Measurements from ENCODE around the gene MACROD2.

MACROD2 gene

DNA sequence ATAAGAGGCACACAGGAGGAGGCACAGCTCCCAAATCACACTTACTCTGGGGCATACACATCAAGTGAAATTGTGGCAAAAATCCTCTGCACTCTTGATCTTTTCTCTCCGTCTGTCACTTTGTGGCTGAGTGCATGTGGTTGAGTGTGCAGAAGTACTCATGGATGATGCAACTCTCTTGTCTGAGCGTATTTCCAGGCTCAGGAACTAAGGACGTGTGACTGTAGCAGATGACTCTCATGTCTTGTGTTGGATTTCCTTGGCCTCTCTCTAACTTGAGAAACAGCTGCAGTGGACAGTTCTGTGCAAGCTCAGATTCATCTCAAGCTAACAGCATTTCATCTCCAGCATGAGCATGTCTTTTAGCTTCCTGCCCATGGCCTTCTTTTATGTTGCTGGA, 587.5 kb downstream of the MACROD2 start:
- no peak for DNase-seq (ENCODE audit: low read depth in 2 of 2)

DNA sequence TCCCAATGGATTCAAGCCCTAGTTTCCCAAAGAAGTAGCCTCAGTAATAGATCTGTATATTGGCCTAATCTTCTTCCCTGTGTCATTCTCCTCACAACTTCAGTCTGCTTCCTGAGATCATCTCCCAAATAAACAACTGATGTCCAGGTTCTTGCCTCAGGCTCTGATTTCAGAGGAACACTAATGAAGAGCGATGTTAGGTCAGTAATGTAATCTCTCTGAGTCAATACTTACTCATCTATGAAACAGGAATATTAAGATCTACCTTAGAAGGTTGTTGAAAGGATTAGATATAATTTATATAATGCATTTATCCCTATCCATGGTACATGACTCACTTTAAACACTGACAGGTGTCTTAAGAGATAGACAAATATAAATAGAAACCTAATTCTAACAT, 588.1 kb downstream of the MACROD2 start:
- DNase-seq (ENCODE audit: low read depth in 2 of 2) = no peak

DNA sequence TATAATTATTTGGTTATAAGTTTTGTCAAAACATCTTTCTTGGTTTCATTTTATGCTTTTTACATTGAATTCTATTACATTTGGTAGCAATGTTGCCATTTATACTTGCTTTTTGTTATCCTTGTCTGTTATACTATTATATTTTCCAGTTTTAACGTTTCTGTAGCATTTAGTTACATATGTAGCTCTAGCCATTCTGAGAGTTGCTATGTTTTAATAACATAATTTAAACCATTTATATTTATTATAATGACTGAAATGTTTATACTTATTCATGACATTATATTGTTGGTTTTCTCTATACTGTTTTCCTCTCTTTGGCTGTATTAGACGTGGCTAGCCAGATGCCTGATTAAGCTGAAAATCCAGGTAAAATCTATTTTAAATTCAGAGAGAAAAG, 594.1 kb downstream of the MACROD2 start:
- DNase-seq (ENCODE audit: low read depth in 2 of 2) = no peak

GRCh38 chr20:14595051-14595450, 599.7 kb downstream of the MACROD2 start:
- no peak for DNase-seq (ENCODE audit: low read depth in 2 of 2)

DNA sequence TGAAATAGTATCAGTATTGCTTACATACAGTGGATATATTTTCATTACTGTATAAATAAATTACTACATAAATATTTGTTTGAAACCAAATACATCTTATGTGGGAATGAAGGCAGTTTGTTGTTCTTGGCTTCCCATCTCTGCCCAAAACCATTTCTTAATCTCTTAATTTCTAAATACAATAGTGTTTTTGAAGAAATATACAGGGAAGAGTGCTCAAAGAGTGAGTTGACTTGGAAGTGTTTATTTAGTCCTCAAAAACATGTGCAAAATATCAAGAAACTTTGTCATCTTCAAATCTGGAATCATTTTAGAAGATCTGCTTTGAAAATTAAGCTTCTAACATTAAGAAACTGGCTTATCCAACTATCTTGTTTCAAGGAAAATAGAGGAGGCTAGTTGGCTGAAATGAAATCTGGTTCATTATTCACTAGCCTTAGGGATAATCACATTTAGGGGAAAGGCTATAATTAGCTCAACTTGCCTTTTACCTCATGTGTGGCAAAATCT, 601.9 kb downstream of the MACROD2 start:
- DNase-seq (ENCODE audit: low read depth in 2 of 2) = no peak

DNA sequence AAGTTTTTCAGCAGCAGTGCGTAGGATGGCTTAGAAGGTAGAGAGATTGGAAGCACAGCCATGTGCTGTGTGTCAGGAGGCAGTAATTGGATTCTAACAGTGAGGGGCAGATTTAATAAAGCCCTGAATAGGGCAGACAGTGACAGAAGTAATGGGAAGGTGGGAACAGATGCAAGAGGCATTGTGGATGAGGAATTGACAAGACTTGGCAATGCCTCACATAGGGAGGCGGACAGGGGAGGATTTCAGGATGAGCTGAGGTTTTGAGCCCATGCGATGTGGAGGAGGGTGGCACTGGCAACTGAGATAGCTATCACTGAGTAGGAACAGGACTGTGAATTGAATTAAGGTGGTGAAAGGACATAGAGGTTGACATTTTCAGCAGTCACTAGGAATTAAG, 604.3 kb downstream of the MACROD2 start:
- no peak for DNase-seq (ENCODE audit: low read depth in 2 of 2)

- DNase-seq (ENCODE audit: low read depth in 2 of 2) = no peak
Measured at GRCh38 chr20:14600527-14600926, 605.2 kb downstream of the MACROD2 start.

DNA sequence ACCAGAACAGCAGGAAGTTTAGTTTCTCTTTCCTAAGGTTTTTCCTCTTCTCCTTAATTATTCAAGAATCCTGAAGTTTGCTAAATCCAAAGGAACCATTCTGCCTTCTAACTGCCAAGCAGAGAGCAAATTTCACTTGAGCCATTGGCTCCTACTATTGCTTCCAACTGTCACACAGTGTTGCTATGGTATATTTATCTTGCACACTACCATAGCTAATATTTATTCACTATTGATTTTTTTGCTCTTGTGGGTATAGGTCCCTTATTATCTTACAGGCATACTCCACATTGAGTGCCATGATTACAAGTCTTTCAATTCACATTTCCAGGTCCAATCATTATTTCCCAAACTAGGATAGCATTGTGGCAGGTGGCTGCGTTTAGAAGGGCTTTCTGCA, 608.8 kb downstream of the MACROD2 start:
- no peak for DNase-seq (ENCODE audit: low read depth in 2 of 2)

DNA sequence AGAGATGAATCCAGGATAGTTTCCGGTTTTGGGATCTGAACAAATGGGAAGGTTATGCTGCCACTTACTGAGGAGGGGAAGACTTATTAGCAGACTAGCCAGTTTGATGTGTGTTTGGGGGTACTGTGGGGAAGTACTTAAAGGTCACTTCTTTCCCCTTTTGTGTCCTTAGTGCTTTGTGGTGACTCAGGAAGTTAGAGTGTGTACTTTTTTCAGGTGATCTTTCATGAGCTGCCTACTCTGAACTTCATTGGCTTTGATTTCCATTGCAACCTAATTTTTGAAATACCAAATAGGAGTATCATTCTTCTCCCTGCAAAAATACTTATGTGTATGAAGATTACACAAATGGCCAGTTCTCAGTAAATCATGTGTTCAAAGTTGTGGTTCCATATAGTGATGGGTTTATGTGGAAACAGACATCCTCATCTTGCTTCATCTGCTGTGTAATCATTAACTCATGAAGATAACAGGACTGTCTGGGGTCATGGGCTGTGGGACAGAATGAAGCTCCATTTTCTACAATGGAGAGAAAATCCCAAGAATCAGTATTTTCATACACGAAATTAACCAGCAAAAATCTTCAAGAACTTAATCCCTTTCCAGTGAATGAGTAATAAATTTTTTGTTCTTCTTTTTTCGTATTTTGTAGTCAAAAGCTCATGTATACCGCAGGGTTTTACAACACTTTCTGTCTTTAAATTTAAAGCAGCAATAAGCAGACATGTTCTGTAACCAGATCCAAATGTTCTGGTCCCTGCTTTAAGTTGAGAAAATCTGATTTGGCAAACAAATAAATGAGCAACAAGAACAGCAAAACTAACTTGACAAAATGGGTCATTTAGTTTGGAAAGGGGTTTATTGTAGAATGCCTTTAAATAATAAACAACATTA, 614.3 kb downstream of the MACROD2 start:
- DNase-seq (ENCODE audit: low read depth in 2 of 2) = no peak

- DNase-seq (ENCODE audit: low read depth in 2 of 2) = no peak
Measured at GRCh38 chr20:14611479-14611878, 616.2 kb downstream of the MACROD2 start.

DNA sequence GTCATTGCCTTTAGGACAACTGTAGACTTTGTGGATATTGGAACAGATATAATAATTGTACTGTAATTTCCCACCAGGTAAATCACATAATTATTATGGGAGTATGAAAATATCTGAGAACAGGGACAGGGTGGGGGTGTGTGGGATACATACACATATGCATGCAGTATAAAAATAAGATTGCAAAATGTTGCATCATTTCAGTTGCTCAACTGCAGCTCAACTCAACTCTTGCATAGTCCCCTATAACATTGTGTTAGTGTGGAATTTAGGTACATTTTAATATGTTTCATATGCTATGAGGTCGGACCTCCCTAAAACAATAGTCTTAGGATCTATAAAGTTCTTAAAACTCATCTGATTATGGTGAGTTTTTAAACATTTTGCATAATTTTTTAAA, 617.1 kb downstream of the MACROD2 start:
- DNase-seq (ENCODE audit: low read depth in 2 of 2) = no peak

DNA sequence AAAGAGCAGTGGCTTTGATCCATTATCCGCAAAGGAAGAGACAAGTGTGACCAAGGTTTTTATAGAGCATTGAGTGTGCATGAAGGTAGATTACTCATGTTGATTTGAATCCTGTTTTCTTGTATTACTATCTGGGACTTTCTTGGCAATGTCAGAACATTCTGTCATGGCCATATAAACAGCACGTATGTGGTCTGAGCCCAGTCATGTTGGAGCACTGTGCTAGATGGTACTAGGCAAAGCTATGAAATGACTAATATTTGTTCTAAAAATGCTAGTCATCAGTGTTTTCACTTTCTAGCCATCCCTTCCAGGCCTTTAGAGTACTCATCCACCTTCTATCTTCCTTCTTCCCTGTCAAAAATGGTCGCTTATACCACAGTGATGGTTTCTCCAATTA, 620.7 kb downstream of the MACROD2 start:
- no peak for DNase-seq (ENCODE audit: low read depth in 2 of 2)

GRCh38 chr20:14617123-14617522, 621.8 kb downstream of the MACROD2 start:
- no peak for DNase-seq (ENCODE audit: low read depth in 2 of 2)

DNA sequence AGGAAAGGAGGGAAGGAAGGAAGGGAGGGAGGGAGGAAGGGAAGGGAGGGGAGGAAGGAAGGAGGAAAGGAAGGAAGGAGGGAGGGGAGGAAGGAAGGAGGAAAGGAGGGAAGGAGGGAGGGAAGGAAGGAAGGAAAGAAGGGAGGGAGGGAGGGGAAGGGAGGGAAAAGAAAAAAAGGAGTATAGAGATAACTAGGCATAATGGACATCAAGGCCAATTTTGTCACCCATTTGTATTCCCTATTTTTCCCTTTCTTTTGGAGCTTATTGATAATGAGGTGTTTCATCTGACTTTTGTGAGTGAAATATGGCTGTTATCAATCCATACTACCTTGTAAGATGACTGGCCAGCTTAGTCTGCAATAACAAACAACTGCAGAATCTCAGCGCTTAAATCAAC, 624.1 kb downstream of the MACROD2 start:
- no peak for DNase-seq (ENCODE audit: low read depth in 2 of 2)

DNA sequence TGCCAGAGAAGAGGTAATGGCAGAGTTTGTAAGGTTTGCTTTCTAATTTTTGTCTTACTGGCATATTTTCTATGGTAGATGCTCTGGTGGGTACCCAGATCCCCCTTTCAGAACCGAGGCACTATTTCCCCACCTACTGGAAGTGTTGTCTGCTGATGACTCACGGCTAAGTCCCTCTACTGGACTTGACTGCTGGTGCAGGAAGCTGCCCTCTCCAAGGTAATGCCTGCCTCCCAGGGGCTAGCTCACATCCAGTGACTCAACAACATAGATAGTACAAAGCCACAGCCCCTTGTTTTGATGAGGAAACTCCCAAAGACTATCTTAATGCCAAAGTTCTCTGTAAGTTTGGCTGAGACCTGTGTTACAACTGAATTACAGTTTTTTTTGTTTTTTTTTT, 627.5 kb downstream of the MACROD2 start:
- DNase-seq (ENCODE audit: low read depth in 2 of 2) = no peak

DNA sequence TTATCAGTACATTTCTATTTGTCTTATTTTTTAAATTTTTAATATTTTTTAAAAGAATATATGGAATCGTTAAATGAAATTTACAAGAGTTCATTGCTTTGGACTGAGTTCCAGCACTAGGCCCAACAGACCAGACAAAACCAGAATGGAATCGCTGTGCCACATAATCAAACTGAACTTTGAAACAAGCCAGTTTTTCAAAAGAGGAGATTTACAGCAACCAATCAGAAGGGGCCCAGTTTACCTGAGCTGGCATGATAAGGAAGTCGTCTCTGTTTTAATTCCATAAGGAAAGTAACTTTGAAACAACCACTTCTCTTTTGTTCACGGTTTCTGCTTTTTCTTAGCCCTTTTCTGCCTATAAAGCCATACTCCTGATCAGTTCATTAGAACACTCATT, 635.7 kb downstream of the MACROD2 start:
- DNase-seq (ENCODE audit: low read depth in 2 of 2) = no peak

DNA sequence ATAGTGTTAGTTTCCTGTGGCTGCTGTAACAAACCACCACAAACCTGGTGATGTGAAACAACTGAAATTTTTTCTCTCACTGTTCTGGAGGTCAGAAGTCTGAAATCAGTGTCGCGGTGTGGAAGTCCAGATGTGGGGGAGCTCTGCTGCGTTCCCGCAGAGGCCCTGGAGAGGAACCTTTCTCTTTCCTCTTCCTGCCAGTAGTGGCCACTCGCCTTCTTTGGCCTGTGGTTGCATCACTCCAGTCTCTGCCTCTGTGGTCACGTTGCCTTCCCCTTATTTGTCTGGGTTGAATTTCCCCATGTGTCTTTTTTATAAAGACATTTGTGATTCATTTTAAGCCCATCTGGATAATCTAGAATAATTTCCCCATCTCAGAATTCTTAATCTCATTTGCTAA, 637.6 kb downstream of the MACROD2 start:
- no peak for DNase-seq (ENCODE audit: low read depth in 2 of 2)

DNA sequence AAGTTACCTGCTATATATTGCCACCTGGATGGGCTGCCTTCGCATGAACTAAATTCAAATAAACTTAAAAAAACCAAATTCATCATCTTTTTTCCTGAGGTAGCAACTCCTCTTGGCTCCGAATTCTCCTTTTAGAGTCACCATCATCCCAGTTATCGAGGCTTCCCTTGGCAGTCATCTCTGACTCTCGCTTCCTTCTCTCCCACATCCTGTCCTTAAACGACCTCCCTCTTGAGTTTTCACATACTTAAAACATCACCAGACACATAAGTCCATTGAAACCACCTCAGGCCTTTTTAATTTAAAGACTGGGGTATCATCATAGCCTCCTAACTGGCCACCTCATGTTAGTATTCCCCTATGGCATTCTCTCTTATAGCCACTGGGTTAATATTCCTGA, 638.2 kb downstream of the MACROD2 start:
- DNase-seq (ENCODE audit: low read depth in 2 of 2) = no peak

DNA sequence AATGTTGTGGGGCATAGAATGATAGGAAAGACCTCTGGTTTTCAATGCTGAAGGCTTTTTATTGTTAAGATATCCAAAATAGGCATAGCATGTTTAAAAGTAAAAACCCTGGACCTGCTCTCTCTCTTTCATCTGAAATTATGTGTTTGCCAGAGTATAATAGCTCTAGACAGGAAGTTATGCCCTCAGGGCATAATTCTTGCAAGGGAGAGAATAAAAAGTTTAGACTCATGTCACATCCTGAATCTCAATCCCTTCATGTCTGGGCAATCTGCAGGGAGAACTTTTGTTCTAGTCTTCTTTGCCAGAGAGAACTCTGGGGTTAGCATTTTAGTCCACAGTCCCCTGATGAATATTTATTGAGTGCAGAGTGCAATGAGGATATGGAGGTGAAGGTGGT, 639.3 kb downstream of the MACROD2 start:
- DNase-seq (ENCODE audit: low read depth in 2 of 2) = no peak

DNA sequence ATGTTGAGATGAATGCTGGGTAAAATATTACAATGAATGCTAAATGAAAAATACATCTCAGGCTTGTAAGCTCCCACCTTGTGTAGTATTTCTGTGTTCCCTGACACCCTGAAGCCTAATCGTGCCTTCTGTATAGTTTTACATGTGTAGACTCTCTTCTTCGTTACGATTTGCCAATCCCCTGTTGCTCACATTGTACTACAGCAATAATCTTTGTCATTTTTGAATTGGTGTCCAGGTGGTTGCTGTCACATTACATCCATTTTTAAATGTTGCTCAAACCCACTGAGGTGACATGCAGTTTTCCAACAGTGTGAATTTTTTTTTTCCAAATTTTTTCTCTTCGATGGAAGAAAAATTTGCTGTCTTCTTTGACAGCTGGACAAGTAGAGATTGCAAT, 642.1 kb downstream of the MACROD2 start:
- no peak for DNase-seq (ENCODE audit: low read depth in 2 of 2)

GRCh38 chr20:14643146-14643545, 647.8 kb downstream of the MACROD2 start:
- DNase-seq (ENCODE audit: low read depth in 2 of 2) = no peak

DNA sequence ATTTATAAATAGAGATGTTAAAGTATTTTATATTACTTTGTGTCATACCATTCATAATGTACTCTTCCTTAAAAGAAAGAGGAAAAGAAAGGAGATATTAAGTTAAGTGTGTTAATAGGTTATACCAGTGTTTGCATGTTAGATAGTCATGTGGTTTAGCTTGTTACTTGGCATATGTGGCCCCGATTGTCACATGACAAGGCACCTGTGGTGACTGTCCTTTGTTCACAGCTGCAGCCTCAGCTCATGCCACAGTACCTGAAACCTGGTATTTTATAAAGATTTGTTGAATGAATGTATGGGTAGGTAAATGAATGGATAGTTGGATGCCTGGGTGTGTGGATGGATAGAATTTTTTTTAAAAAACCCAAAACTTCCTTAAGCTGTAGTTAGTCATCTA, 648.2 kb downstream of the MACROD2 start:
- DNase-seq (ENCODE audit: low read depth in 2 of 2) = no peak

- no peak for DNase-seq (ENCODE audit: low read depth in 2 of 2)
Measured at GRCh38 chr20:14644306-14645097, 649.2 kb downstream of the MACROD2 start.

Data from stimulated activated CD8-positive, alpha-beta memory T cell treated with anti-CD3 and anti-CD28 coated beads, Interleukin-2, amount 100 ng/mL, for 1 hour (primary cell).